NCI-H1694 treated with DMSO at 0.1 percent for 48 hours (cell line): ENCODE results near the gene PLLP.

ENCODE experiments used
- DNase-seq: peaks from one replicate; lab custom pipeline; 2025; lab: John Stamatoyannopoulos, UW

The PLLP gene

GRCh38 chr16:57256601-57257395 lies 27.7 kb downstream of the PLLP start:
- DNase-seq: no peak

GRCh38 chr16:57255686-57256415 lies 28.6 kb downstream of the PLLP start:
- DNase-seq: no peak

- DNase-seq: no peak
Observed at GRCh38 chr16:57253466-57253865, 31.0 kb downstream of the PLLP start.

- no peak for DNase-seq
Observed at GRCh38 chr16:57252148-57252721, 32.2 kb downstream of the PLLP start.

GRCh38 chr16:57251352-57251751 lies 33.1 kb downstream of the PLLP start:
- no peak for DNase-seq

GRCh38 chr16:57245472-57246113 lies 38.9 kb downstream of the PLLP start:
- DNase-seq: no peak

- peak; percentile 73 for DNase-seq
Observed at GRCh38 chr16:57244767-57245471, 39.6 kb downstream of the PLLP start, which contains the start of gene ARL2BP. TSS of gene ARL2BP (plus strand) at chr16:57245259. CDS start at chr16:57245368, 109 bp downstream.

GRCh38 chr16:57244463-57244766 lies 40.1 kb downstream of the PLLP start:
- DNase-seq: no peak

- no peak for DNase-seq
Observed at GRCh38 chr16:57242650-57243049, 41.8 kb downstream of the PLLP start.

- no peak for DNase-seq
Observed at GRCh38 chr16:57240851-57241250, 43.6 kb downstream of the PLLP start.

- no peak for DNase-seq
Observed at GRCh38 chr16:57239107-57239506, 45.4 kb downstream of the PLLP start.

- no peak for DNase-seq
Observed at GRCh38 chr16:57238682-57239081, 45.8 kb downstream of the PLLP start.

- DNase-seq: no peak
Observed at GRCh38 chr16:57236022-57236350, 48.5 kb downstream of the PLLP start.

GRCh38 chr16:57235128-57236021 lies 49.1 kb downstream of the PLLP start:
- no peak for DNase-seq

GRCh38 chr16:57234707-57235092 lies 49.8 kb downstream of the PLLP start:
- no peak for DNase-seq

GRCh38 chr16:57233944-57234706 lies 50.3 kb downstream of the PLLP start:
- DNase-seq: no peak

- no peak for DNase-seq
Observed at GRCh38 chr16:57231821-57232350, 52.6 kb downstream of the PLLP start.

- DNase-seq: no peak
Observed at GRCh38 chr16:57229079-57229478, 55.4 kb downstream of the PLLP start.

- no peak for DNase-seq
Observed at GRCh38 chr16:57226701-57227621, 57.5 kb downstream of the PLLP start.
